Measurements from ENCODE around the gene KCNC1.

- TF ChIP-seq CHD2 (IDR thresholded peaks at IDR 0.05; ENCODE audit: low read length, partially characterized antibody), result no peak
- TF ChIP-seq POLR2AphosphoS5 (IDR thresholded peaks at IDR 0.05; ENCODE audit: low read depth, low read length), result no peak
- no peak for TF ChIP-seq REST (IDR thresholded peaks at IDR 0.05; ENCODE audit: low read depth, low read length)
- TF ChIP-seq CTCF (IDR thresholded peaks at IDR 0.05), result no peak
- TF ChIP-seq NRF1 (IDR thresholded peaks at IDR 0.05; ENCODE audit: low read depth, low read length), result no peak
- no peak for TF ChIP-seq EP300 (IDR thresholded peaks at IDR 0.05; ENCODE audit: borderline replicate concordance in 1 of 2, low read depth in 1 of 2, low read length in 1 of 2)
- TF ChIP-seq RCOR1 (IDR thresholded peaks at IDR 0.05; ENCODE audit: low read length), result no peak
- no peak for TF ChIP-seq MAX (IDR thresholded peaks at IDR 0.05; ENCODE audit: low read depth)
- no peak for TF ChIP-seq ZBTB33 (IDR thresholded peaks at IDR 0.05; ENCODE audit: borderline replicate concordance, low read depth)
- no peak for TF ChIP-seq PBX3 (IDR thresholded peaks at IDR 0.05)
- TF ChIP-seq YY1 (IDR thresholded peaks at IDR 0.05; ENCODE audit: low read depth), result no peak
- TF ChIP-seq USF1 (IDR thresholded peaks at IDR 0.05; ENCODE audit: borderline replicate concordance, low read depth), result no peak
- TF ChIP-seq TAF1 (IDR thresholded peaks at IDR 0.05; ENCODE audit: borderline replicate concordance, low read depth, low read length), result no peak
- TF ChIP-seq IRF3 (IDR thresholded peaks at IDR 0.05; ENCODE audit: low read depth, low read length), result no peak
Observed at GRCh38 chr11:17700991-17701390, 33.6 kb upstream of the KCNC1 start.

All from SK-N-SH (cell line).